Right ventricle myocardium superior (tissue), 1 donor: ENCODE measurements around the gene GLE1. TPM values are rescaled to one million over a fixed set of nuclear protein-coding genes. Genes with fewer than 3 reads are reported as not detected.

Experiments
- ATAC-seq: fragments of 200-7000 bp; cut with Tn5 transposase; one replicate; pipeline ENCODE4 v1.9.1; 2020; ENCODE audit warnings: mild to moderate bottlenecking; ENCODE audit not compliant: poor library complexity
- DNase-seq: peaks from one replicate; pipeline ENCODE4 v3.0.0-alpha.2; 2020
- intact Hi-C: fragments of 100-400 bp; cut with DNase I; formaldehyde crosslinking; loops from one replicate; pipeline ENCODE4 v1.11.2; 2022
- long read RNA-seq: library from polyadenylated mRNA; unstranded; transcript quantifications from one replicate; pipeline ENCODE4 v2.0.0, GENCODE V29; 2021
- total RNA-seq: library from RNA; stranded (reverse); fragmentation: NEBNext Ultra II Directional; extraction: Animal tissue kit (Norgen Biotek cat#: 25700); gene quantifications from one replicate; pipeline ENCODE4 v1.2.1, GENCODE V29; 2021
- donor health status: DM: no; HTN: yes; CAD: no; lungs with severe emphysema.

Gene GLE1, protein sequence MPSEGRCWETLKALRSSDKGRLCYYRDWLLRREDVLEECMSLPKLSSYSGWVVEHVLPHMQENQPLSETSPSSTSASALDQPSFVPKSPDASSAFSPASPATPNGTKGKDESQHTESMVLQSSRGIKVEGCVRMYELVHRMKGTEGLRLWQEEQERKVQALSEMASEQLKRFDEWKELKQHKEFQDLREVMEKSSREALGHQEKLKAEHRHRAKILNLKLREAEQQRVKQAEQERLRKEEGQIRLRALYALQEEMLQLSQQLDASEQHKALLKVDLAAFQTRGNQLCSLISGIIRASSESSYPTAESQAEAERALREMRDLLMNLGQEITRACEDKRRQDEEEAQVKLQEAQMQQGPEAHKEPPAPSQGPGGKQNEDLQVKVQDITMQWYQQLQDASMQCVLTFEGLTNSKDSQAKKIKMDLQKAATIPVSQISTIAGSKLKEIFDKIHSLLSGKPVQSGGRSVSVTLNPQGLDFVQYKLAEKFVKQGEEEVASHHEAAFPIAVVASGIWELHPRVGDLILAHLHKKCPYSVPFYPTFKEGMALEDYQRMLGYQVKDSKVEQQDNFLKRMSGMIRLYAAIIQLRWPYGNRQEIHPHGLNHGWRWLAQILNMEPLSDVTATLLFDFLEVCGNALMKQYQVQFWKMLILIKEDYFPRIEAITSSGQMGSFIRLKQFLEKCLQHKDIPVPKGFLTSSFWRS
- total RNA-seq: 18.7 TPM
- long read RNA-seq, transcript GLE1-201 (16 exons, 3,321 nt): major isoform, 49 of 83 reads
- long read RNA-seq, partial matches to known transcripts: 4 of 83 reads
- long read RNA-seq, other reads (novel, unspliced or antisense): 30 of 83 reads

DNA sequence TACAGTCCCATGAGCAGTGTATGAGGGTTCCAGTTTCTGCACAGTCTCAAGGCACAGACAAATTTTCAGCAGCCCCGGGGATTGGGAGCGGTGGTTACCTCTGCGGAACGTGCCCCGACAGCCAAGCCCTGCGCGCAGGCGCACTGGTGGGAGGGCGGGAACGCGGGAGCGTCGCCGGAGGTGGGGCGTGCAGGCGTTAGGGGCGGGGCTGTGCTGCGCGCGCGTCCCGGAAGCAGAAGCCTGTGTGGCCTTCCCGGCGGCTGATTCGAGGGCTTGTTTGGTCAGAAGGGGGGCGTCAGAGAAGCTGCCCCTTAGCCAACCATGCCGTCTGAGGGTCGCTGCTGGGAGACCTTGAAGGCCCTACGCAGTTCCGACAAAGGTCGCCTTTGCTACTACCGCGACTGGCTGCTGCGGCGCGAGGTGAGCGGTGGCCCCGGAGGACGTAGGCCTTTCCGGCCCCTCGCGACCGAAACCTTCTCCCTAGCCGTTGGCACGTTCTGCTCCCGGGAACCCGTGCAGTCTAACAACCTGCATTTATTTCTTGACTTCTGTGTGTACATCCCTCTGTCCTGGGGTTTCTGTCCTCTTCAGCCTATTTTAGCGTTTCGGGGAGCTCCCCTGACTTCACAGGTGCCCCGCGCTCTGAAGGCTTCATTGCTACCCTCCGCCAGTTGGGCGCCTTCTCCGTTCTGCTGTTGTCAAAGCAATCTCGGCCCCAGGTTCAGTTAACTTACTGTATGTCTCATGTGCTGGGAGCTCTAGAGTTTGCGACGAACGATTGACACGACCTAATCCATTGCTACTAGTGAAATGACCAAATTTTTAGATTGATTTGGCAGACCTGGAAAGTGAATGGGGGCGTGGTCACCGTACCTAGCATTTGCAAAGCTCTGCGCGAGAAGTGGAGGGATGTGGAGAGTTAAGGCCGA, at the start of gene GLE1:
TSS of gene GLE1 (plus strand) at position 235 of the 929 bp plus-strand sequence. CDS start at position 322, 87 bp downstream.
- intact Hi-C loops: no loop called here
- ATAC-seq: peak; percentile 100
- DNase-seq: peak; percentile 98

GRCh38 chr9:128454991-128455390, 49.5 kb upstream of the GLE1 start:
- no peak for ATAC-seq

GRCh38 chr9:128455849-128456612, 48.5 kb upstream of the GLE1 start, which contains the start of gene ODF2:
TSS of gene ODF2 (plus strand) at chr9:128456006. CDS start at chr9:128456092, 86 bp downstream.
- DNase-seq (peak; percentile 99), ATAC-seq (peak; percentile 96)
- intact Hi-C loops: loop anchor here (5.0 kb wide), 1 partner anchor 96 kb away; the partner anchor contains the start of gene SPTAN1

More at GRCh38 chr9:128454991-128455390, 49.5 kb upstream of the GLE1 start:
- no peak for DNase-seq
- intact Hi-C loops: loop anchor here (5.0 kb wide), 1 partner anchor 97 kb away; the partner anchor contains the start of gene SPTAN1

- DNase-seq: peak; percentile 80
- ATAC-seq: peak; percentile 80
- intact Hi-C loops: loop anchor here (5.0 kb wide), 1 partner anchor 96 kb away; the partner anchor contains the start of gene SPTAN1
These were observed 47.9 kb upstream of the GLE1 start for GRCh38 chr9:128456613-128457061.

GRCh38 chr9:128457207-128457606, 47.3 kb upstream of the GLE1 start:
- ATAC-seq: no peak
- intact Hi-C loops: loop anchor here (5.0 kb wide), 1 partner anchor 95 kb away; the partner anchor contains the start of gene SPTAN1
- no peak for DNase-seq

- DNase-seq: peak; percentile 47
- peak; percentile 44 for ATAC-seq
- intact Hi-C loops: loop anchor here (5.0 kb wide), 1 partner anchor 93 kb away; the partner anchor contains the start of gene SPTAN1
These were observed 45.5 kb upstream of the GLE1 start for GRCh38 chr9:128459011-128459410.

- DNase-seq (no peak), ATAC-seq (no peak)
- intact Hi-C loops: no loop called here
These were observed 35.4 kb upstream of the GLE1 start for GRCh38 chr9:128469070-128469469.

GRCh38 chr9:128470560-128470959, 34.0 kb upstream of the GLE1 start:
- no peak for ATAC-seq
- peak; percentile 52 for DNase-seq
- intact Hi-C loops: no loop called here

- DNase-seq: no peak
- no peak for ATAC-seq
- intact Hi-C loops: no loop called here
These were observed 31.4 kb upstream of the GLE1 start for GRCh38 chr9:128473104-128473503.

DNA sequence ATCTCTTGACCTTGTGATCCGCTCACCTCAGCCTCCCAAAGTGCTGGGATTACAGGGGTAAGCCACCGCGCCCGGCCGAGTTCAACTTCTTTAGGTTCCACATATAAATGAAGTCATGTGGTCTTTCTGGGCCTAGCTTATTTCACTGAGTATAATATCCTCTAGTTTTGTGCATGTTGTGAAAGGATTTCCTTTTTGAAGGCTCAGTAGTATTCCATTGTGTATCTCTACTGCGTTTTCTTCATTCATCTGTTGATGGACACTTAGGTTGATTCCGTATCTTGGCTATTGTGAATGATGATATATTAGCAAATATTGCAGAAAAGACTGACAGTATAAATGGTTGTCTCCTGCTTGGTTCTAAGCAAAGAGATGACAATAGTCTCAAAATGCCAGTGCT, 28.7 kb upstream of the GLE1 start:
- DNase-seq: no peak
- ATAC-seq: no peak
- intact Hi-C loops: no loop called here

DNA sequence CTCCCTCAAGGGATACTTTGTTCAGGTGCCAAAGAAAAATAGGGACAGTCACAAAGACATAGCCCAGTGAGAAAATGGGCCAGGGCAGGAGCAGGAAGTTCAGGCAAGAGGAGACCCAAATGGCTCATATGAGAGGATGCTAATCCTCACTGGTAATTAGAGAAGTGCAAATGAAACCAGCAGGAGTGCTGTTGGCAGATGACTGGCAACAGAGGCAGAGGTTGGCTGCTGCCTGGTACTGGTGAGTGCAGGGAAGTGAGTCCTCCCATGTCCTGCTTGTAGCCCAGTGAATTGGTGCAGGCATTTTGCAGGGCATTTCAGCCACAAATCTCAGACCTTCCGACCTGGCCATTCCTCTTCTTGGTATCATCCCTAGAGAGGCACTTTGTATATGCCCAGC, 25.3 kb upstream of the GLE1 start:
- intact Hi-C loops: no loop called here
- DNase-seq (no peak), ATAC-seq (no peak)

DNA sequence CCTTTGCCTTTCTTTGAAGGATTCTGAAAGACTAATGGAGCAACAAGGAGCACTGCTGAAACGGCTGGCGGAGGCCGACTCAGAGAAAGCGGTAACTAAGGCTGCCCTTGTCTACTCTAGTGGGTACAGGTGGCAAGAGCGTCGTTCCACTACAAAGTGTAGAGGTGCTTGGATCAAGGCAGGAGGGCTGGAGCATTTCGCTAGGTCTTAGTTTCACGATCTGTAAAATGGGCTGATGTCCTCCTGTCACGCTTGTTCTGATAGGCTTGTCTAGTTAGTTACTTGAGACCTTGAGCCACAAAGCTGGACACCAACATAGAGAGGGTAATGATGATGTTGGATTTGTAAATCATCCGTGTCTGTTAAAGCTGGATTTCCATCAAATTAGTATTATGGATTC, 23.0 kb upstream of the GLE1 start:
- ATAC-seq (no peak), DNase-seq (no peak)
- intact Hi-C loops: no loop called here

DNA sequence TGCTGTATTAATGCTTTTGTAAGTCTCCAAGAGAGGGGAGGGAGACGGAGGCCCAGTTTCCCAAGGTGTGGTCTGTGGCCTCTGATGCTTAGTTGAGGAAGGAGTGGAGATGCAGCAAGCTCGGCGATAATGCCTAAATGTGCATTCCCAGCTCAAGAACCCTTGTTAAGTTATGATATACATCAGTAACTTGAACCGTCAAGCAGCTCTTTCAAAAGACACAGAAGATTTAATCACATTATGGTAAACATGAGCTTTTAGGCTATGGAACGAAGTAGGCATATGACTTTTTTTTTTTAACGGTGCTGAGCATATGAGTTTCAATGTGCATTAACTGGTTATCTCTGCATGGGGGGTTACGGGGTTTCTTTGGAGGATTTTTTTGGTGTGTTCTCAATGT, 22.3 kb upstream of the GLE1 start:
- intact Hi-C loops: no loop called here
- ATAC-seq: no peak

DNA sequence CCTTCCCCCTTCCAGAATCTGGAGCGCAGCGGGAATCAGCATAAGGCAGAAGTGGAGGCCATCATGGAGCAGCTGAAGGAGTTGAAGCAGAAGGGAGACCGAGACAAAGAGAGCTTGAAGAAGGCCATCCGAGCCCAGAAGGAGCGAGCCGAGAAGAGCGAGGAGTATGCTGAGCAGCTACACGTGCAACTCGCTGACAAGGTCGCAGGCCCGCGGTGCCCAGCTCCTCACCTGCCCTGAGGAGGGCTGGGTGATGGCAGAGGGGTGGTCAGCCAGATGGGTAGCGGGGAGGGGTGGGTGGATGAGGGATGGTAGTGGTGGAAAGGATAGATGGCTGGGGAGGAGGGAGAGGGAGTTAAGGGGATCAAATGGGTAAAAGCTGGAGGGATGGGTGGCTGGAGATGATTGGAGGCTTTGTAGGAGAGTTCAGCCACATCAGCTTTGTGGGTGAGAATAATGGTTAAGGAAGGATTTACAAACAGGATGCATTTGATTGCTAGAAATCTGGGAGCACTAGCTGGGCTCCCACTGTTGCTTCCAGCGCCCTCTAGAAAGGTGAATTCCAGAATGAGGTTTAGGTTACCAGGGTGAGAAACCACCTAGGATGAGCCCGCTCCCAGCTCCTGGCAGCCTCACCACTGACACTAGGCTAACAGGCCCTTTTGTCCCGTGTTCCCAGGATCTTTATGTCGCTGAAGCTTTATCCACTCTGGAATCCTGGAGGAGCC, 19.7 kb upstream of the GLE1 start:
- ATAC-seq: no peak
- intact Hi-C loops: no loop called here

More for the DNA sequence above, 22.3 kb upstream of the GLE1 start:
- DNase-seq: no peak

DNA sequence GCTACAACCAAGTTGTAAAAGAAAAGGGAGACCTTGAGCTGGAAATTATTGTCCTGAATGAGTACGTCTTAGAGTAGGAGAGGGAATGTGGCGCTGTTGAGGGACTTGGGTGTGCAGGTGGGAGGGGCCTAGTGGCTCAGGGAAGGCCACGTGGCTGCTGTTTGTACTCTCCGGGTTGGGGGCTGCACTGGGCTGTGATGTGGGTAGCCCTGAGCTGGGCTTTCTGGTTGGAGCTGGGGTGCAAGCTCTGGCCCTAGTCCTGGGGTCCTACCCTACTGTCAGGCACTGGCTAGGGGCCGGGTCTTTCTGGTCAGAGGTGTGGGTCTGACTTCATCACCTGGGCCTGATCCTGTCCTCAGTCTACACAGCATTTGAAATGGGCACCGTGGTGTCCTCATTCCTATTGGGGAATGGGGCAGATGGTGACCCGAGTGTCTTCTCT, 19.1 kb upstream of the GLE1 start:
- intact Hi-C loops: no loop called here
- DNase-seq (no peak), ATAC-seq (no peak)

More for the DNA sequence above, 19.7 kb upstream of the GLE1 start:
- DNase-seq: no peak

DNA sequence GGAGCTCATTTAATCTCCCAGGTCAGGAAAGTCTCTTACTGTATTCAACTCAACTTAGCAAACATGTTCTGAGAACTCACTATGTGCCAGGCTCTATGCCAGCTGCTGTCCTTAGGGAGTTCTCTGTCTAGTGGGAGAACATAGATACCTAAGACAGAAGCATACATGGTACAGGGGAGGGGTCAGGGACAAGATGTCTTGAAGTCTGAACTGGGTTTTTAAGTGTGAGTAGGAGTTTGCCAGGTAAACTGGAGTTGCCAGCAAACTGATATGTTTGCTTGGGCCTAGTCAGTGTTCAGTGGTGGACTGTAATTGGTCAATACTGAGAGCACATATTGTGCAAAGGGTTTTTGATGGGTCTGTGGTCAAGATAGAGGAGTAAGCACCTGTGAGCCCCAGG, 18.3 kb upstream of the GLE1 start:
- ATAC-seq (no peak), DNase-seq (no peak)
- intact Hi-C loops: no loop called here

- intact Hi-C loops: no loop called here
- ATAC-seq: no peak
- DNase-seq: no peak
These were observed 11.1 kb upstream of the GLE1 start for GRCh38 chr9:128493424-128493823.
